ENCODE measurements around the gene MIS18BP1.

Gene MIS18BP1

GRCh38 chr14:45262637-45263036 is 9.6 kb upstream of the MIS18BP1 start:
- Histone ChIP-seq H3K36me3 (ENCODE audit: control insufficient read depth, insufficient read depth, low read length) (no peaks in the 10 kb centered on the region), H3K4me3 (ENCODE audit: low read length) (no peak overlapping the region), H3K4me1 (ENCODE audit: control insufficient read depth, insufficient read depth, low read length) (no peaks in the 10 kb centered on the region), H3K27me3 (ENCODE audit: control insufficient read depth, insufficient read depth, low read length) (no peaks in the 10 kb centered on the region), H3K9me3 (ENCODE audit: control insufficient read depth, insufficient read depth, low read length) (no peaks in the 10 kb centered on the region), H3K27ac (ENCODE audit: low read length) (no peak overlapping the region)
- WGBS (ENCODE audit: insufficient coverage, insufficient read length) = no CpG with 5 or more reads among the region's 4 CpGs
- no peak for DNase-seq (ENCODE audit: low read depth, low spot score)

DNA sequence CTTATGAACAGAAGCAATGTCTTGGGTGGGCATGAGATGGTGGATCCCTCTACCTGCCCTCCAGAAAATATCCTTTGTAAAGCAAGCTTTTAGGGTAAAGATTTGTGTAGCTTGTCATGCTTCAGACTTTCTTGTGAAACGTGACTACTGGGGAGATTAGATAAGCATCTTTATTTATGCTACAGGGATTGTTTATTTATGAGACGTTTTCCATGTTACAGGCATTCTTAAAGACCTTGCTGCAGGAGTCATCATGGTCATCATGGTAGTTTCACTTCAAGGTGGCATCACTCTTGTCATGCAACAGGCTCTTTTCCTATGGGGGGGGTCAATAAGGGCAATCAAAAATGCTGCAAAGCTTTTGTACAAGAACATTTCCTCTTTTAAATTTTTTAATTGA is 8.2 kb upstream of the MIS18BP1 start:
- no peak for DNase-seq (ENCODE audit: low read depth, low spot score)
- H3K4me1 ChIP-seq (ENCODE audit: control insufficient read depth, insufficient read depth, low read length) = no peaks in the 10 kb centered on the region
- no peaks in the 10 kb centered on the region for H3K27me3 ChIP-seq (ENCODE audit: control insufficient read depth, insufficient read depth, low read length)
- H3K27ac ChIP-seq (ENCODE audit: low read length) = no peak overlapping the region
- WGBS (ENCODE audit: insufficient coverage, insufficient read length) = no CpG with 5 or more reads among the region's 2 CpGs
- H3K36me3 ChIP-seq (ENCODE audit: control insufficient read depth, insufficient read depth, low read length) = no peaks in the 10 kb centered on the region
- H3K4me3 ChIP-seq (ENCODE audit: low read length) = no peak overlapping the region
- H3K9me3 ChIP-seq (ENCODE audit: control insufficient read depth, insufficient read depth, low read length) = no peaks in the 10 kb centered on the region

GRCh38 chr14:45258805-45259204 is 5.8 kb upstream of the MIS18BP1 start:
- Histone ChIP-seq H3K4me1 (ENCODE audit: control insufficient read depth, insufficient read depth, low read length) (no peaks in the 10 kb centered on the region), H3K27me3 (ENCODE audit: control insufficient read depth, insufficient read depth, low read length) (no peaks in the 10 kb centered on the region), H3K27ac (ENCODE audit: low read length) (no peak overlapping the region), H3K36me3 (ENCODE audit: control insufficient read depth, insufficient read depth, low read length) (no peaks in the 10 kb centered on the region), H3K9me3 (ENCODE audit: control insufficient read depth, insufficient read depth, low read length) (no peaks in the 10 kb centered on the region), H3K4me3 (ENCODE audit: low read length) (no peak overlapping the region)
- WGBS (ENCODE audit: insufficient coverage, insufficient read length) = no CpG with 5 or more reads among the region's 3 CpGs
- no peak for DNase-seq (ENCODE audit: low read depth, low spot score)

DNA sequence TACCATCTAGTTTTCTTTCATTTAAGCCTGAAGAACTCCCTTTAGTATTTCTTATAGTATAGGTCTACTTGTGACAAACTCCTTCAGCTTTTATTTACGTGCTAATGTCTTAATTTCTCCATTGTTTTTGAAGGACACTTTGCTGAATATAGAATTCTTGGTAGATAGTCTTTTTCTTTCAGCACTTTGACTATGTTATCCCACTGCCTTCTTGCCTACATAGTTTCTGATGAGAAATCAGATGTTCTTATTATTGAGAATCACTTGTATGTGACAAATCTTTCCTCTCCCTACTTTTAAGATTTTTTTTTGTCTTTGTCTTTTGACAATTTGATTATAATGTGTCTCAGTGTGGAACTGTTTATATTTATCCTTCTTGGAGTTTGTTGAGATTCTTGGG is 5.1 kb upstream of the MIS18BP1 start:
- Histone ChIP-seq H3K4me3 (ENCODE audit: low read length) (no peak overlapping the region), H3K9me3 (ENCODE audit: control insufficient read depth, insufficient read depth, low read length) (no peaks in the 10 kb centered on the region), H3K27me3 (ENCODE audit: control insufficient read depth, insufficient read depth, low read length) (no peaks in the 10 kb centered on the region), H3K27ac (ENCODE audit: low read length) (no peak overlapping the region), H3K4me1 (ENCODE audit: control insufficient read depth, insufficient read depth, low read length) (peaks cover 2% of the 10 kb centered on the region; the same call in 1 of the 2 replicates), H3K36me3 (ENCODE audit: control insufficient read depth, insufficient read depth, low read length) (no peaks in the 10 kb centered on the region)
- WGBS (ENCODE audit: insufficient coverage, insufficient read length) = no CpG with 5 or more reads among the region's 1 CpG
- DNase-seq (ENCODE audit: low read depth, low spot score) = no peak

- no CpG with 5 or more reads among the region's 4 CpGs for WGBS (ENCODE audit: insufficient coverage, insufficient read length)
- Histone ChIP-seq H3K4me1 (ENCODE audit: control insufficient read depth, insufficient read depth, low read length) (peaks cover 2% of the 10 kb centered on the region; the same call in 1 of the 2 replicates), H3K36me3 (ENCODE audit: control insufficient read depth, insufficient read depth, low read length) (no peaks in the 10 kb centered on the region), H3K4me3 (ENCODE audit: low read length) (no peak overlapping the region), H3K9me3 (ENCODE audit: control insufficient read depth, insufficient read depth, low read length) (no peaks in the 10 kb centered on the region), H3K27me3 (ENCODE audit: control insufficient read depth, insufficient read depth, low read length) (no peaks in the 10 kb centered on the region), H3K27ac (ENCODE audit: low read length) (no peak overlapping the region)
- no peak for DNase-seq (ENCODE audit: low read depth, low spot score)
Observed at GRCh38 chr14:45254771-45255170, 1.8 kb upstream of the MIS18BP1 start.

- WGBS (ENCODE audit: insufficient coverage, insufficient read length) = no CpG with 5 or more reads among the region's 23 CpGs
- no peak overlapping the region for H3K27ac ChIP-seq (ENCODE audit: low read length)
Observed at GRCh38 chr14:45253754-45254310, 830 bp upstream of the MIS18BP1 start.

DNA sequence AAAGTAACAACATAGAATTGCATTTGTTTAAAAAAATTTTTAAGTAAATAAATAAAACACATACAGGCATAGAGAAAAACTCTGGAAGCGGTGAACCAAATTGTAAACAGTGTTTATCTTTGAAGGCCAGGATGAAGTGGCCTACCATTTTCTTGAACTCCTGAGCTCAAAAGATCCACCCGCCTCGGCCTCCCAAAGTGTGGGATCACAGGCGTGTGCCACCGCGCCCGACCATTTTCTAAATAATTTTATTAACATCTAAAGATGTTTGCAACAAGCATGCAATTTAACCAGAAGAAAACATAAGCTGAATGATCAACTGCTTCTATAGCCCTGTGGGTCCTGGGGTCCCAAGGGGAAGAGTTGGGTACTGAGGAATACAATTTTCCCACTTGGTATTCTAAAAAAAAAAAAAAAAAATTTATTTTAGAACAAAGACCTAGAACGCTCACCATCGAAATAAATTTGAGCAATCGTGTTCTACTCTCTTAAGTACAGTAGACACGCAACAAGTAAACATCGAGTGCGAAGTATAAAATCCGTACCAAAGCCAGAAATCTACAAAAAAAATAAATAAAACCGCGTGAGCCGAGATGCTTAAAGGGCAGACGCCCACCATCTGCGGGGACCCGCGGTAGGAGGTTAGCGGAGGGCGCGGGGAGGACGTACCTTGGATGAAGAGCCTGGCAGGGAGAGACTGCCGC is 484 bp downstream of the MIS18BP1 start:
- Histone ChIP-seq H3K36me3 (ENCODE audit: control insufficient read depth, insufficient read depth, low read length) (no peaks in the 10 kb centered on the region), H3K4me1 (ENCODE audit: control insufficient read depth, insufficient read depth, low read length) (peaks cover 2% of the 10 kb centered on the region; the same call in 1 of the 2 replicates), H3K4me3 (ENCODE audit: low read length) (peak overlapping the region; percentile 88), H3K9me3 (ENCODE audit: control insufficient read depth, insufficient read depth, low read length) (no peaks in the 10 kb centered on the region), H3K27me3 (ENCODE audit: control insufficient read depth, insufficient read depth, low read length) (no peaks in the 10 kb centered on the region), H3K27ac (ENCODE audit: low read length) (no peak overlapping the region)
- no peak for DNase-seq (ENCODE audit: low read depth, low spot score)
- WGBS (ENCODE audit: insufficient coverage, insufficient read length) = no CpG with 5 or more reads among the region's 26 CpGs

More at GRCh38 chr14:45253754-45254310, 830 bp upstream of the MIS18BP1 start:
- H3K9me3 ChIP-seq (ENCODE audit: control insufficient read depth, insufficient read depth, low read length) = no peaks in the 10 kb centered on the region
- peak overlapping the region; percentile 88; the same call in 1 of the 2 replicates for H3K4me3 ChIP-seq (ENCODE audit: low read length)
- H3K27me3 ChIP-seq (ENCODE audit: control insufficient read depth, insufficient read depth, low read length) = no peaks in the 10 kb centered on the region
- H3K4me1 ChIP-seq (ENCODE audit: control insufficient read depth, insufficient read depth, low read length) = peaks cover 2% of the 10 kb centered on the region; the same call in 1 of the 2 replicates
- no peak for DNase-seq (ENCODE audit: low read depth, low spot score)
- H3K36me3 ChIP-seq (ENCODE audit: control insufficient read depth, insufficient read depth, low read length) = no peaks in the 10 kb centered on the region

DNA sequence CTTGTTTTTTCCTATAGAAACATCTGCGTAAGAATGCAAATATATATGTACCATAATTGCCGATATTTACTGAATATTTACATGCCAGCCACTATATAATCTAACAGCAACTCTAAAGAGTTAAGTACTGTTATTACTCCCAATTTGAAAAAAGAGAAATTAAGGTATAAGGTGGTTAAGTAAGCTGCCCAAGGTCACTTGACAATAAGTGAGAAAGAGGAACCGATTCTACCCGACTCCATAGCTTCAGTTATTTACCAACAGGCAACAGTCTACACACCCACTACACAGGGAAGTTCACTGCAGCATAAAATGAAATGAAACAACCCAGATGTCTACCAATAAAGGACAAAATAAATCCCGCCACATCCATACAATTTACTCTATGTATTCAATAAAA is 1.1 kb downstream of the MIS18BP1 start:
- peak overlapping the region; percentile 42; the same call in 1 of the 2 replicates for H3K4me3 ChIP-seq (ENCODE audit: low read length)
- no peak overlapping the region for H3K27ac ChIP-seq (ENCODE audit: low read length)
- H3K9me3 ChIP-seq (ENCODE audit: control insufficient read depth, insufficient read depth, low read length) = no peaks in the 10 kb centered on the region
- WGBS (ENCODE audit: insufficient coverage, insufficient read length) = no CpG with 5 or more reads among the region's 5 CpGs
- no peak for DNase-seq (ENCODE audit: low read depth, low spot score)
- H3K36me3 ChIP-seq (ENCODE audit: control insufficient read depth, insufficient read depth, low read length) = no peaks in the 10 kb centered on the region
- H3K27me3 ChIP-seq (ENCODE audit: control insufficient read depth, insufficient read depth, low read length) = no peaks in the 10 kb centered on the region
- H3K4me1 ChIP-seq (ENCODE audit: control insufficient read depth, insufficient read depth, low read length) = peaks cover 2% of the 10 kb centered on the region; the same call in 1 of the 2 replicates

- no peak overlapping the region for H3K27ac ChIP-seq (ENCODE audit: low read length)
- H3K4me3 ChIP-seq (ENCODE audit: low read length) = no peak overlapping the region
Observed at GRCh38 chr14:45249856-45250575, 3.0 kb downstream of the MIS18BP1 start.

DNA sequence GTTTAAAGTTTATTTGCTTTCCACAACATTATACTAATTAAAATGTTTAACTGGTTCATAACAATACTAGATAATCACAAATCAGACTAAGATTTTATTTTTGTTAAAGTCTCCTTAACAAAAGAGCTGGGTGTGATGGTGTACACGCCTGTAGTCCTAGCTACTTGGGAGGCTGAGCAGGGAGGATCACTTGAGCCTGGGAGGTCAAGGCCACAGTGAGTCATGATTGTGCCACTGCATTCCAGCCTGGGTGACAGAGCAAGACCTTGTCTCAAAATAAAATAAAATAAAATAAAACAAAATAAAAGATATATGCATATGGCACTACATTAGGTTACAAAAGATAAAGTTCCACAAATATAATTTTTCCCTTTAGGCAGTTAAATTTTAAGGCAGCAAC is 5.6 kb downstream of the MIS18BP1 start:
- Histone ChIP-seq H3K9me3 (ENCODE audit: control insufficient read depth, insufficient read depth, low read length) (no peaks in the 10 kb centered on the region), H3K36me3 (ENCODE audit: control insufficient read depth, insufficient read depth, low read length) (no peaks in the 10 kb centered on the region; the same call in 1 of the 2 replicates), H3K27me3 (ENCODE audit: control insufficient read depth, insufficient read depth, low read length) (no peaks in the 10 kb centered on the region), H3K4me1 (ENCODE audit: control insufficient read depth, insufficient read depth, low read length) (no peaks in the 10 kb centered on the region), H3K4me3 (ENCODE audit: low read length) (no peak overlapping the region), H3K27ac (ENCODE audit: low read length) (no peak overlapping the region)
- no CpG with 5 or more reads among the region's 1 CpG for WGBS (ENCODE audit: insufficient coverage, insufficient read length)
- DNase-seq (ENCODE audit: low read depth, low spot score) = no peak

More at GRCh38 chr14:45249856-45250575, 3.0 kb downstream of the MIS18BP1 start:
- DNase-seq (ENCODE audit: low read depth, low spot score) = no peak
- H3K9me3 ChIP-seq (ENCODE audit: control insufficient read depth, insufficient read depth, low read length) = no peaks in the 10 kb centered on the region
- H3K36me3 ChIP-seq (ENCODE audit: control insufficient read depth, insufficient read depth, low read length) = no peaks in the 10 kb centered on the region; the same call in 1 of the 2 replicates
- H3K4me1 ChIP-seq (ENCODE audit: control insufficient read depth, insufficient read depth, low read length) = peaks cover 2% of the 10 kb centered on the region; the same call in 1 of the 2 replicates
- no CpG with 5 or more reads among the region's 5 CpGs for WGBS (ENCODE audit: insufficient coverage, insufficient read length)
- no peaks in the 10 kb centered on the region for H3K27me3 ChIP-seq (ENCODE audit: control insufficient read depth, insufficient read depth, low read length)
